GM12891 (cell line): ENCODE results near the gene PACSIN1.

Source experiments
- PAX5 ChIP-seq: IDR thresholded peaks from 2 replicates; pipeline ENCODE4 v1.6.1; 2011; ENCODE audit warnings: low read length, moderate library complexity, mild to moderate bottlenecking; ENCODE audit not compliant: insufficient read depth, severe bottlenecking
- POLR2A ChIP-seq: IDR thresholded peaks from 2 replicates; pipeline ENCODE4 v1.6.1; 2011; ENCODE audit warnings: low read depth, low read length, control low read depth
- POLR2AphosphoS5 ChIP-seq: IDR thresholded peaks from 2 replicates; pipeline ENCODE4 v1.6.1; 2011; ENCODE audit warnings: low read depth, low read length, control low read depth
- POU2F2 ChIP-seq: IDR thresholded peaks from 2 replicates; pipeline ENCODE4 v1.6.1; 2011; ENCODE audit warnings: low read depth, mild to moderate bottlenecking, control low read depth, low read length, moderate library complexity
- SPI1 ChIP-seq: IDR thresholded peaks from 2 replicates; pipeline ENCODE4 v1.6.1; 2011; ENCODE audit warnings: low read depth, low read length, control low read depth
- TAF1 ChIP-seq: IDR thresholded peaks from 2 replicates; pipeline ENCODE4 v1.6.1; 2011; ENCODE audit warnings: low read depth, low read length, control low read depth

GRCh38 chr6:34476447-34476846 is 10.6 kb downstream of the PACSIN1 start:
- TF ChIP-seq POLR2AphosphoS5 (no peak), POLR2A (no peak), TAF1 (no peak), SPI1 (no peak), PAX5 (no peak), POU2F2 (no peak)
